AG04449 (cell line): ENCODE measurements around the gene PLA2R1.

ENCODE experiments used
- CTCF ChIA-PET: fragments of 350-600 bp; formaldehyde crosslinking; extraction: SDS; loops from one replicate; lab custom pipeline; 2021; ENCODE audit warnings: antibody characterized with exemption; lab: Yijun Ruan, JAX
- POLR2A ChIA-PET: fragments of 400-600, 350-600 bp; formaldehyde crosslinking; extraction: SDS; loops from one replicate; lab custom pipeline; 2020; ENCODE audit warnings: antibody characterized with exemption, inconsistent platforms; lab: Yijun Ruan, JAX
- DNase-seq: peaks from one replicate; pipeline ENCODE4 v3.0.0-alpha.2; 2010; ENCODE audit warnings: low read depth, low spot score
- H3K4me3 ChIP-seq: 2 replicates; pipeline ENCODE4 v1.5.1; 2011; ENCODE audit warnings: low read depth, mild to moderate bottlenecking, control low read depth, low read length
- CTCF ChIP-seq: IDR thresholded peaks from one replicate; pipeline ENCODE4 v1.5.1; 2011; ENCODE audit warnings: mild to moderate bottlenecking, moderate library complexity, low read length, control low read depth, inconsistent platforms; ENCODE audit not compliant: insufficient read depth; ENCODE audit errors: missing control alignments

The PLA2R1 gene

DNA sequence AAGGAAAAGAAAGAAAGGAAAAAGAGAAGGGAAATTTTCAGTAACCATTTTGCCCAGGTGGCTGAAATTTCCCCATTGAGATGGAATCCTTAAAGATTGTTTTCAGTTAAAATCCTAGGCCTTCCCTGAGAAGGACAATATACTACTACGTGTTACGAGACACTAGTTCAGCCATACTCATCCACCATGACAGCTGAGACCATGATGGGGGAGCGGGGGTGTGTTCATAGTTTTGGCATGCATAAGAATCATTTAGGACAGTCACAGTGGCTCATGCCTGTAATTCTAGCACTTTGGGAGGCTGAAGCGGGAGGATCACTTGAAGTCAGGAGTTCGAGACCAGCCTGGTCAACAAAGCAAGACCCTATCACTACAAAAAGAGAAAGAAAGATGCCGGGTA lies 28.0 kb downstream of the PLA2R1 start:
- POLR2A ChIA-PET = no interaction called here
- TF ChIP-seq CTCF = no peak

DNA sequence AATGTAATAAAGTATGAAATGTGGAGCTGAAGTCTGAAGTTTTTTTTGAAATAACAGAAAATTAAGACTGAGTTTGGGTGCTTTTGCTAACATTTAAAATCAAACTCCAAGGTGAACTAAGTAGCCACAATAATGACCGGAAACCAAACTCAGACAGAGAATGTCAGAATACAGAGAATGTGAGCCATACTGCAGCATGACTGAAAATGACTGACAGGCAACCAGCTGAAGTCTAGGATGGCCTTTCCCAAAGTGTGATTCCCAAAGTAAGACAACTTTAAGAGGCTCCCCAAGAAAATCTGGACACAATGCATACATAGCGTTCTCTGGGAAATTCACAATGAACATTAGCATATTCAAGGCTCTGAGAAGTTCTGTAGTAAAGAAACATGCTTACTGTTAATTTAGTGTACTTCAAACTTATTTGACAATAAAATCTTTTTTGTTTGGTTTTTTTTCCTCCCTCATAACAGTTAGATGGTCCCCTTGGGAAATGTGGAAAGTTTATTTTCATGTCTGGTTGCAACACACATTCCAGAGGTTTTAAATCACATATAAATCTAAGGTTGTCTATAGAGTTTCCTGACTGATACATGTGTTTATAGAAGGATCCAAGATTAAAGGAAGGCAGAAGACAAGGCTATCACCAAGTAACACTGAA lies 28.6 kb downstream of the PLA2R1 start:
- ChIA-PET CTCF (no interaction called here), POLR2A (no interaction called here)
- TF ChIP-seq CTCF = no peak
- no peak overlapping the region for H3K4me3 ChIP-seq
- DNase-seq = no peak

More for the DNA sequence above, 28.0 kb downstream of the PLA2R1 start:
- CTCF ChIA-PET = no interaction called here
- no peak for DNase-seq
- no peak overlapping the region for H3K4me3 ChIP-seq

DNA sequence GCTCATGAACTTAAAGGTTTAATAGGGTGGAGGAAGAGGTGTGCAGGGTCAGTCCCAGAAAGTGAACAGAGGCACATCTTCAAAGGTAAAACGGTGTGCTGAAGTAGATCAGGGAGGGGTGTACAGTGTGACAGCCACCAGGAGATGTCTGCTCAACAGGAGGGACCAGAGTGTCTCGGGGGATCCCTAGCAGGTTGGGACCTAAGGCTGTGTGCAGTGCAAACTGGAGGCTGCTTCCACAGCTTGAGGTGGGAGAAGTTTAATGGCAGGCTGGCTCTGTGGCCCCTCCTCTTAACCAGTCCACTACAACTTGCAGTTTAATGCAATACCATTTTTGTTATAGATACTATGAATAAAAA lies 33.2 kb downstream of the PLA2R1 start:
- no peak for DNase-seq
- ChIA-PET POLR2A (no interaction called here), CTCF (no interaction called here)
- H3K4me3 ChIP-seq = no peak overlapping the region
- TF ChIP-seq CTCF = no peak

DNA sequence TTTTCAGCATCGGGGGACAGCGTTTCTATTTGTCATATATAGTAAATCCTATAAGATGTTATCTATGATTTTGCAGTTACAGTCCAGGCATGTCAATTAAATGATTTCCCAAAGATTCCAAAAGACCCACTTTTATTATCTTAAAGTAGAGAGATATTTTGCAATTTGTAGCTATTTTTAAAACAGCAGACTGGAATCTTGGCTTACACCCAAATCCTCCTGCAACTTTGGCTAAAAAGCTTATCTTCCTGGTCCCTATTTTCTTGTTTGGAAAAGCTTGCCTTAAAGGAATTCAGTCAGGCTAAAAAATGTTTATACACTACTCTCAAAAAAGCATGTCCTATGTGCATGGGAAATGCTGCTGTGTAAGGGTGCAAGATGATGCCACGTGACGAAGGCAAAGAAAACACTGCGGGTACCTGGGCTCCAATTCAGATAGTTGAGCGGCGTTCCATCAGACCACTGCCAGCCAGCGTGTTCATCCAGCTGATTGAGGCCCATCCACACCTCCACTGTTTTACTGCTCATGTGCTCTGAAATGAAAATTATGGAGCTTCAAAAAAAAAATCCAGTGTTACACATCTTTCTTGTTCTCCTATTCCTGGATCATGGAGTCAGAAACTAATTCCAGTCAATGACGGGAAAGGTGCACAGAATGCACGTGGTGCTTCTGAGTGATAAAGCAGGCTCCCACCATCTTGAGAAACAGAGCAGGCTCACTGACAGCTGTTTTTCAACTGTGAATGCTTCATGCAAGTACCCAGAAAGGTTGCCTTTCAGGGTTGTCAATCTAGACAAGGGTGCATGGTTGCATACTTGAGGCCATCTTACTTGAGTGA lies 33.8 kb downstream of the PLA2R1 start:
- POLR2A ChIA-PET = no interaction called here
- no peak for TF ChIP-seq CTCF
- peak; percentile 19 for DNase-seq
- H3K4me3 ChIP-seq = no peak overlapping the region
- CTCF ChIA-PET = no interaction called here

GRCh38 chr2:160022162-160022561 lies 40.3 kb downstream of the PLA2R1 start:
- no peak overlapping the region for H3K4me3 ChIP-seq
- TF ChIP-seq CTCF = no peak
- DNase-seq = no peak
- ChIA-PET POLR2A (no interaction called here), CTCF (interaction anchor here (0.7 to 2.2 kb wide), 3 partner anchors 10 to 82 kb away, joined by 3 to 7 read pairs (median 4); no protein-coding TSS in a partner anchor)

DNA sequence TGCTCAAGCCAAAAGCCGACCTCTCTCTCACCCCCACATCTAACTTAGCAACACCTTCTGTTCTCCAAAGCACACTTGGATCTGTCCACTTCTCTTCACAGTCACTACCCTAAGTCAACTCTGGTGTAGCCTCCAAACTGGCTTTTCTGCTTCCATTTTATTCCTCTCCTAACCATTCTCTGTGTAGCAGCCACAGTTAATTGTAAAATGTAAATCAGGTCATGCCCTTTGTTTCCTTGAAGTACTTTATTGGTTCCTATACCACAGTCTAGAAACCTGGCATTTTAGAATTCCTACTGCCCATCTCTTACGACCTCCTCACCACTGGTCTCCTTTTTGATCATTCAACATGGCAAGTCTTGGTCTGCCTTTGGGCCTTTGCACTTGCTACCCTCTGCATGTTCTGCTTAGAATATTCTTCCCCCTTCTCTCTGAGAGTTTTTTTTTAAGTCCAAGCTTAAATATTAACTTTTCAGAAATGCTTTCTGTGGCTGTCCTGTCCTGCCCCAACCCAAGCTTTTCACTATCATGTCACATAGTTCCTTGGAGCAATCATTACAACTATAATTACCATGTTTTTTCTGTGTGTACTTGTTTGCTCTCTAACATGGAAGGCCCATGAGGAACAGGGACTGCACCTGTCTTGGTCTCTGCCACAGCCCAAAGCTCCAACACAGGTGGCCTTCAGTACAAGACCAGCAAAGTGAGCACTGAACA lies 42.9 kb downstream of the PLA2R1 start:
- DNase-seq = no peak
- ChIA-PET POLR2A (no interaction called here), CTCF (no interaction called here)
- no peak overlapping the region for H3K4me3 ChIP-seq
- no peak for TF ChIP-seq CTCF
